Measurements from ENCODE around the gene ST8SIA5. TPM values are rescaled to one million over a fixed set of nuclear protein-coding genes. Genes with fewer than 3 reads are reported as not detected.
"Not testable (repeated sequence)": the region's sequence is repeated elsewhere in the genome, so short reads cannot be mapped to it uniquely, and the experiment has no call there.

ST8SIA5 gene
- 0.13 TPM for polyA plus RNA-seq (2013, experiment 1 of 2)
- polyA plus RNA-seq (2013, experiment 2 of 2) = 0.08 TPM

- Histone ChIP-seq H3K4ac (ENCODE audit: low read length) (no peak within 1 kb of the TSS), H3K18ac (ENCODE audit: low read length) (peak within 1 kb of the TSS; percentile 48), H2AK5ac (ENCODE audit: low read depth, low read length) (no peak within 1 kb of the TSS), H3K4me2 (ENCODE audit: insufficient read depth, low read length, poor library complexity, severe bottlenecking) (peak within 1 kb of the TSS; percentile 74), H3K23ac (ENCODE audit: low read depth, low read length, poor library complexity) (peak within 1 kb of the TSS; percentile 48), H3K9me3 (replicated peaks in 1 of 2; ENCODE audit: control insufficient read depth in 2 of 2, insufficient read depth in 1 of 2, low read depth in 1 of 2, low read length in 2 of 2) (no peaks in the 10 kb centered on the region), H3K4me3 (ENCODE audit: low read length in 2 of 2) (peak within 1 kb of the TSS; percentile 28 to 82), H2BK15ac (ENCODE audit: low read length) (no peak within 1 kb of the TSS), H4K8ac (ENCODE audit: low read depth, low read length) (no peak within 1 kb of the TSS), H3K9ac (ENCODE audit: low read depth, low read length, poor library complexity) (peak within 1 kb of the TSS; percentile 24), H3K4me1 (ENCODE audit: control insufficient read depth in 2 of 2, insufficient read depth in 1 of 2, low read depth in 1 of 2, low read length in 2 of 2) (peaks cover 6 to 7% of the 10 kb centered on the region in 2 donors), H3K27me3 (ENCODE audit: control insufficient read depth in 3 of 3, insufficient read depth in 3 of 3, low read depth in 1 of 3, low read length in 3 of 3) (peaks cover 7 to 90% (median 47%) of the 10 kb centered on the region in 3 experiments), H2BK120ac (ENCODE audit: low read depth, low read length) (no peak within 1 kb of the TSS), H2AFZ (ENCODE audit: low read length) (peak within 1 kb of the TSS; percentile 86), H3K79me1 (ENCODE audit: low read depth, low read length) (no peaks in the 10 kb centered on the region), H3K36me3 (replicated peaks in 1 of 2; ENCODE audit: control insufficient read depth in 2 of 2, insufficient read depth in 2 of 2, low read length in 2 of 2) (no peaks in the 10 kb centered on the region), H3K14ac (ENCODE audit: low read length) (no peak within 1 kb of the TSS), H2BK12ac (ENCODE audit: low read length) (no peak within 1 kb of the TSS), H3K27ac (replicated peaks; ENCODE audit: low read length) (no peak within 1 kb of the TSS), H2BK5ac (ENCODE audit: low read length) (no peak within 1 kb of the TSS), H4K91ac (ENCODE audit: low read depth, low read length, poor library complexity) (no peak within 1 kb of the TSS)
- WGBS, 2 donors (ENCODE audit: extremely low coverage in 2 of 2, insufficient read length in 2 of 2, insufficient replicate concordance in 1 of 2) = no CpG with 5 or more reads among the region's 74 CpGs
- peak; percentile 40 for DNase-seq (ENCODE audit: low spot score)
Measured at GRCh38 chr18:46756559-46757201, at the start of gene ST8SIA5. Gene ST8SIA5 (minus strand): TSS chr18:46757053. CDS start chr18:46756508, 545 bp downstream.

- H3K4me1 ChIP-seq (ENCODE audit: control insufficient read depth in 2 of 2, insufficient read depth in 1 of 2, low read depth in 1 of 2, low read length in 2 of 2); H2BK120ac ChIP-seq (ENCODE audit: low read depth, low read length); H4K8ac ChIP-seq (ENCODE audit: low read depth, low read length); H3K4me2 ChIP-seq (ENCODE audit: insufficient read depth, low read length, poor library complexity, severe bottlenecking); H3K4me3 ChIP-seq (ENCODE audit: low read length in 2 of 2); H3K23ac ChIP-seq (ENCODE audit: low read depth, low read length, poor library complexity); H3K18ac ChIP-seq (ENCODE audit: low read length); H3K9ac ChIP-seq (ENCODE audit: low read depth, low read length, poor library complexity); H2BK15ac ChIP-seq (ENCODE audit: low read length); H3K27ac ChIP-seq (replicated peaks; ENCODE audit: low read length); H2BK12ac ChIP-seq (ENCODE audit: low read length); H3K9me3 ChIP-seq (replicated peaks in 1 of 2; ENCODE audit: control insufficient read depth in 2 of 2, insufficient read depth in 1 of 2, low read depth in 1 of 2, low read length in 2 of 2); H3K4ac ChIP-seq (ENCODE audit: low read length); H3K14ac ChIP-seq (ENCODE audit: low read length); H3K27me3 ChIP-seq (ENCODE audit: control insufficient read depth in 3 of 3, insufficient read depth in 3 of 3, low read depth in 1 of 3, low read length in 3 of 3); H3K79me1 ChIP-seq (ENCODE audit: low read depth, low read length); H2AK5ac ChIP-seq (ENCODE audit: low read depth, low read length); H4K91ac ChIP-seq (ENCODE audit: low read depth, low read length, poor library complexity); H3K36me3 ChIP-seq (replicated peaks in 1 of 2; ENCODE audit: control insufficient read depth in 2 of 2, insufficient read depth in 2 of 2, low read length in 2 of 2); DNase-seq (ENCODE audit: low spot score); H2BK5ac ChIP-seq (ENCODE audit: low read length); H2AFZ ChIP-seq (ENCODE audit: low read length): not testable (repeated sequence)
- no CpG with 5 or more reads among the region's 6 CpGs for WGBS, 2 donors (ENCODE audit: extremely low coverage in 2 of 2, insufficient read length in 2 of 2, insufficient replicate concordance in 1 of 2)
Measured at GRCh38 chr18:46795945-46796344, 39.1 kb upstream of the ST8SIA5 start.

GRCh38 chr18:46794607-46795006 is 37.8 kb upstream of the ST8SIA5 start:
- Histone ChIP-seq H2AK5ac (ENCODE audit: low read depth, low read length) (no peak overlapping the region), H2BK120ac (ENCODE audit: low read depth, low read length) (no peak overlapping the region), H3K14ac (ENCODE audit: low read length) (no peak overlapping the region), H4K8ac (ENCODE audit: low read depth, low read length) (no peak overlapping the region), H3K4me1 (ENCODE audit: control insufficient read depth in 2 of 2, insufficient read depth in 1 of 2, low read depth in 1 of 2, low read length in 2 of 2) (no peaks in the 10 kb centered on the region), H3K23ac (ENCODE audit: low read depth, low read length, poor library complexity) (no peak overlapping the region), H2BK15ac (ENCODE audit: low read length) (no peak overlapping the region), H3K4me2 (ENCODE audit: insufficient read depth, low read length, poor library complexity, severe bottlenecking) (no peak overlapping the region), H3K79me1 (ENCODE audit: low read depth, low read length) (no peaks in the 10 kb centered on the region), H3K4ac (ENCODE audit: low read length) (no peak overlapping the region), H3K18ac (ENCODE audit: low read length) (no peak overlapping the region), H2BK5ac (ENCODE audit: low read length) (no peak overlapping the region), H4K91ac (ENCODE audit: low read depth, low read length, poor library complexity) (no peak overlapping the region), H3K9me3 (replicated peaks in 1 of 2; ENCODE audit: control insufficient read depth in 2 of 2, insufficient read depth in 1 of 2, low read depth in 1 of 2, low read length in 2 of 2) (peaks cover 0 to 5% of the 10 kb centered on the region in 2 donors), H3K4me3 (ENCODE audit: low read length in 2 of 2) (no peak overlapping the region), H3K27me3 (ENCODE audit: control insufficient read depth in 3 of 3, insufficient read depth in 3 of 3, low read depth in 1 of 3, low read length in 3 of 3) (no peaks in the 10 kb centered on the region), H3K36me3 (replicated peaks in 1 of 2; ENCODE audit: control insufficient read depth in 2 of 2, insufficient read depth in 2 of 2, low read length in 2 of 2) (no peaks in the 10 kb centered on the region), H3K27ac (replicated peaks; ENCODE audit: low read length) (no peak overlapping the region), H2AFZ (ENCODE audit: low read length) (no peak overlapping the region), H2BK12ac (ENCODE audit: low read length) (no peak overlapping the region), H3K9ac (ENCODE audit: low read depth, low read length, poor library complexity) (no peak overlapping the region)
- no peak for DNase-seq (ENCODE audit: low spot score)
- no CpG with 5 or more reads among the region's 1 CpG for WGBS, 2 donors (ENCODE audit: extremely low coverage in 2 of 2, insufficient read length in 2 of 2, insufficient replicate concordance in 1 of 2)

- Histone ChIP-seq H3K4me3 (ENCODE audit: low read length in 2 of 2) (no peak overlapping the region), H3K4me2 (ENCODE audit: insufficient read depth, low read length, poor library complexity, severe bottlenecking) (no peak overlapping the region), H4K8ac (ENCODE audit: low read depth, low read length) (no peak overlapping the region), H3K23ac (ENCODE audit: low read depth, low read length, poor library complexity) (no peak overlapping the region), H3K27me3 (ENCODE audit: control insufficient read depth in 3 of 3, insufficient read depth in 3 of 3, low read depth in 1 of 3, low read length in 3 of 3) (no peaks in the 10 kb centered on the region), H3K9ac (ENCODE audit: low read depth, low read length, poor library complexity) (no peak overlapping the region), H2BK5ac (ENCODE audit: low read length) (no peak overlapping the region), H3K79me1 (ENCODE audit: low read depth, low read length) (no peaks in the 10 kb centered on the region), H3K18ac (ENCODE audit: low read length) (no peak overlapping the region), H2BK12ac (ENCODE audit: low read length) (no peak overlapping the region), H2BK120ac (ENCODE audit: low read depth, low read length) (no peak overlapping the region), H2AFZ (ENCODE audit: low read length) (no peak overlapping the region), H2BK15ac (ENCODE audit: low read length) (no peak overlapping the region), H3K9me3 (replicated peaks in 1 of 2; ENCODE audit: control insufficient read depth in 2 of 2, insufficient read depth in 1 of 2, low read depth in 1 of 2, low read length in 2 of 2) (peaks cover 0 to 5% of the 10 kb centered on the region in 2 donors), H3K27ac (replicated peaks; ENCODE audit: low read length) (no peak overlapping the region), H3K4me1 (ENCODE audit: control insufficient read depth in 2 of 2, insufficient read depth in 1 of 2, low read depth in 1 of 2, low read length in 2 of 2) (no peaks in the 10 kb centered on the region), H3K4ac (ENCODE audit: low read length) (no peak overlapping the region), H3K14ac (ENCODE audit: low read length) (no peak overlapping the region), H3K36me3 (replicated peaks in 1 of 2; ENCODE audit: control insufficient read depth in 2 of 2, insufficient read depth in 2 of 2, low read length in 2 of 2) (no peaks in the 10 kb centered on the region), H4K91ac (ENCODE audit: low read depth, low read length, poor library complexity) (no peak overlapping the region), H2AK5ac (ENCODE audit: low read depth, low read length) (no peak overlapping the region)
- no CpG with 5 or more reads among the region's 3 CpGs for WGBS, 2 donors (ENCODE audit: extremely low coverage in 2 of 2, insufficient read length in 2 of 2, insufficient replicate concordance in 1 of 2)
- DNase-seq (ENCODE audit: low spot score) = no peak
Measured at GRCh38 chr18:46793565-46793964, 36.7 kb upstream of the ST8SIA5 start.
